ENCODE data around the gene FAM221B.

DNA sequence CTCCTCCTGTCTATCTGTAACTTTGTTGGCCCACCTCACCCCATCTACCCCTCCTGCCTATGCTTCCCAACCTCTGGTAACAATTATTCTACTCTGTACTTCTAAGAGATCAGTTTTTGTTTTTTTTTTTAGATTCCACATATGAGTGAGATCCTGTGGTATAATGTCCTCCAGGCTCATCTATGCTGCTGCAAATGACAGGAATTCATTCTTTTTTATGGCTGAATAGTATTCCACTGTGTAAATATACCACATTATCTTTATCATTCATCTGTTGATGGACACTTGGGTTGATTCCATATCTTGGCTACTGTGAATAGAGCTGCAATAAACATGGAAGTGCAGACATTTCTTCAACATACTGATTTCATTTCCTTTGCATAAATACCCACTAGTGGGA lies 45.1 kb downstream of the FAM221B start:
- TF ChIP-seq TAF1 (IDR thresholded peaks at IDR 0.05; ENCODE audit: borderline replicate concordance, low read depth, low read length) (no peak), POLR2A (IDR thresholded peaks at IDR 0.05; ENCODE audit: low read depth, low read length) (no peak), POLR2AphosphoS5 (IDR thresholded peaks at IDR 0.05; ENCODE audit: low read depth, low read length) (no peak)

Data from GM12892 (cell line).